IPS-18c (cell line): ENCODE measurements around the gene MPL.

Experiments
- H3K4me3 ChIP-seq: 2 replicates; pipeline ENCODE4 v1.7.0; 2013; ENCODE audit warnings: low read depth, mild to moderate bottlenecking, low read length, moderate library complexity; ENCODE audit not compliant: insufficient read depth
- H3K9me3 ChIP-seq: one replicate; pipeline ENCODE4 v1.6.1; 2013; ENCODE audit warnings: mild to moderate bottlenecking, low read length, moderate library complexity; ENCODE audit not compliant: control insufficient read depth, insufficient read depth

The MPL gene

DNA sequence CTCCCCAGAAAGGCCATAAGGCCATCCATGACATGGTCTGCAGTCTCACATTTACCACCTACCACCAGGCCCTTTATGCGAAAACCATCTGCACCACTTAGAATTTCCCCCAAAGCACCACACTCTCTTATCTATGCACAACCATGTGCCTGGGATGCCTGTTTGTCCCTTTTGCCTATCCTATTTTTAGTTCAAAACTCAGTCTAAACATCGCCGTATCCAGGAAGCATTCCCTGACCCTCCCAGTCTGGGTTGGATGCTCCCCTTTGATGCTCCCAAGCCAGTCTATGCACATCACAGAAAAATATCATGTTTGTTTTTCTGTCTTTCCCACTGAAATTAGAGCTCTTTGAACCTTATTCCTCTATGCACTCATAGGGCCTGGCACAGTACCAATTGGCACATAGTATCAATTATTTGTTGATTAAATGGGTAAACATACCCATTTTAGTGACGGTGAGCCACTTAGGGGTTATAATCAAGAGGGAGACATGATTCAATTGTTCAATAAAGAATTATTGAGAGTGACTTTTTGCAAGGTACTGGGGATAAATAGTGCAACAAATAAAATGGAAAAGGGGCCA lies 6.7 kb downstream of the MPL start:
- no peak overlapping the region for H3K4me3 ChIP-seq

DNA sequence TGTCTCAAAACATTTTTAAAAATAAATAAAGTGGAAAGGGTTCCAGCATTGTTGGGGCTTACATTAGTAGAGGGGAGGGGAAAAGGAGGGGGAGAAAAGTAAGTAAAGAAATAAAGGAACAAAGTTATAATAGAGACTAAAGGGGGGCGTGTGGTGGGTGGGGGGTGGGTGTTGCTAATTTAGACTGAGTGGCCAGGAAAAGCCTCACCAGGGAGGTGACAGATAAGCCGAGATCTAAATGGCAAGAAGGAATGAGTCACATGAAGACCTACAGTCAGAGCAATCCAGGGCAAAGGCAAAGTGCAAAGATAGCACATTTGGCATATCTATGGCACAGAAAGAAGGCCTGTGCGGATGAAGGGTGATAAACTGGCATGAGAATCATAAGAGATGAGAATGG lies 7.5 kb downstream of the MPL start:
- no peak overlapping the region for H3K4me3 ChIP-seq
- H3K9me3 ChIP-seq: peaks cover 2% of the 10 kb centered on the region

More for the DNA sequence above, 6.7 kb downstream of the MPL start:
- H3K9me3 ChIP-seq: peaks cover 2% of the 10 kb centered on the region

DNA sequence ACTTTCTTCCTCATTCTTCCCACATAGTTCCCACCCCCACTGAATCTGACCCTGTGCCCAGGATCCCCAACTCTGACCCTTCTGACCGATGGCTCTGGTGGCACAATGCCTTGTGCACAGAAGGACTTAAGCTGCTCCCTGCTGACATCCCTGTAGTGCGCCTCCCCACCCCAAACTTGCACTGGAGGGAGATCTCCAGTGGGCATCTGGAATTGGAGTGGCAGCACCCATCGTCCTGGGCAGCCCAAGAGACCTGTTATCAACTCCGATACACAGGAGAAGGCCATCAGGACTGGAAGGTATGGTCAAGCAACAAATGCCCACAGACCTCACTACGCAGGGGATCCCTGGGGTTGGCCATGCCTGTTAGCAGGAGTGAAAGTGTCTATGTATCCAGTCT lies 9.0 kb downstream of the MPL start:
- Histone ChIP-seq H3K9me3 (peaks cover 2% of the 10 kb centered on the region), H3K4me3 (no peak overlapping the region)

DNA sequence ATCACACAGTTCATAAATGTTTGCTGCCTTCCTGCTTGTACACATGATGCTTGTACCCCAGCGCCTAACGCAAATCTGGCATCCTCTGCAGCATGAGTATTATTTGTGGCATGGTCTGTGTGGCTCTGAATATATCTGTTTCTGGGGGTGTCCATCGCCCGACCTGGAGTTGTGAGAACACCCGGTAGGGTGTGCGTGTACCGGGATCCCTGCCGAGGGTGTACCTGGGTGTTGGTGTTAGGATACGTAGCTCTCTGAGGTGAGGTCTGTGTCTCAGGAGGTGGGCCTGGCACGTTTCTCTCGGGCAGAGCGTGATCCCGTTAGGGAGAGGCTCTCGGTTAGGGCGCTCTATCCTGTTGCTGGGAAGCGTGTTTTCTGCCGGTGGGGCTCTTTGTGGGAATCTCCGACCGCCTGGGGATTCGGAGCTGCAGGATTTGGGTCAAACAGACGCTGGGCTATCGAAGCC lies 10.8 kb downstream of the MPL start:
- Histone ChIP-seq H3K4me3 (peak overlapping the region; percentile 73), H3K9me3 (peaks cover 2% of the 10 kb centered on the region)

DNA sequence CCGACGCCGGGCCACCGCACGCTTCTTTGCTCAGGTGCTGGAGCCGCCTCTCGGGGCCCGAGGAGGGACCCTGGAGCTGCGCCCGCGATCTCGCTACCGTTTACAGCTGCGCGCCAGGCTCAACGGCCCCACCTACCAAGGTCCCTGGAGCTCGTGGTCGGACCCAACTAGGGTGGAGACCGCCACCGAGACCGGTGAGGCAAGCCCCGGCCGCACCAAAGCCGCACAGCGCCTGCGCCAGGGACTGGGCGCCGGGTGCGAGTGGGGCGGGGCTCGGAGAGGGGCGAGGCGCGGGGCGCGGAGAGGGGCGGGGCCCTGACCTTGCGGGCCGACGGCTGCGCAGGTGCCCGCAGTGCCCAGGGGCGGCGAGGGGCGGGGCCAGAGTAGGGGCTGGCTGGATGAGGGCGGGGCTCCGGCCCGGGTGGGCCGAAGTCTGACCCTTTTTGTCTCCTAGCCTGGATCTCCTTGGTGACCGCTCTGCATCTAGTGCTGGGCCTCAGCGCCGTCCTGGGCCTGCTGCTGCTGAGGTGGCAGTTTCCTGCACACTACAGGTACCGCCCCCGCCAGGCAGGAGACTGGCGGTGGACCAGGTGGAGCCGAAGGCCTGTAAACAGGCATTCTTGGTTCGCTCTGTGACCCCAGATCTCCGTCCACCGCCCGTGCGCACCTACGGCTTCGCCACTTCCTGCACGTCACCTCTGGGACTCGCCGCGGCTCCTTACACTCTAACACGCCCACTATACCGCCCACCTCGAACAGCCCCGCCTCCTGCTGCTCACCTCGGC lies 11.4 kb downstream of the MPL start:
- peaks cover 2% of the 10 kb centered on the region for H3K9me3 ChIP-seq
- peak overlapping the region; percentile 73 for H3K4me3 ChIP-seq

DNA sequence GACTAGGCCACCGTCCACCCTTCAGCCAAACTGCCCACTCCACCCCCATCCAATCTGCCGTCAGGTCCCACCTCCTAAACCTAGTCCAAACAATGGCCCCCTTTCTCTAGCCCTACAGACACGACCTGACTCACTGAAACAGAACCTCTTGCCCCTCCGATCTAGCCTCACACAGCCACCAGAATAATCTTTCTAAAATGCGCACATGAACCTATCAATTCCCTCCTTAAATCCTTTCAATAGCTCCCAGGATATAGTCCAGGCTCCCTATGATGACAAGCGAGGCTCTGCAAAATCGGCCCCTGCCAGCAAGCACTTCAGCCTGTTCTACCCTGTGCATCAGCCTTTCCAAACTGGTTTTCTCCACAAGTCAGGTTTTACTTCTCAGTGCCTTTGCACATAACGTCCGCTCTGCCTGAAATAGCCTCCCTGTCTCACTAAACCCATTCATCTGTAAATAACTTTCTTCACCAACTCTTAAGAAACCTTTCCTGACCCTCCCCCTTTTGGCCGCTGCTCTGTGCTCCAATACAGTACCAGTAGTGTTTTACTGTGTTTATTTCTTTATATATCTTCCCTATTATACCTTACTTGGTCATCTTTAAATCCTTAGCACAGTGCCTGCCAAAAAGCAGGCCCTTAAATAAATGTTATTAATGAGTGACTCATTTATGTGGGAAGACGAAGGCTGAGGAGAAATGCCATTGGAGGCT lies 12.1 kb downstream of the MPL start:
- Histone ChIP-seq H3K4me3 (peak overlapping the region; percentile 73), H3K9me3 (peaks cover 2% of the 10 kb centered on the region)

DNA sequence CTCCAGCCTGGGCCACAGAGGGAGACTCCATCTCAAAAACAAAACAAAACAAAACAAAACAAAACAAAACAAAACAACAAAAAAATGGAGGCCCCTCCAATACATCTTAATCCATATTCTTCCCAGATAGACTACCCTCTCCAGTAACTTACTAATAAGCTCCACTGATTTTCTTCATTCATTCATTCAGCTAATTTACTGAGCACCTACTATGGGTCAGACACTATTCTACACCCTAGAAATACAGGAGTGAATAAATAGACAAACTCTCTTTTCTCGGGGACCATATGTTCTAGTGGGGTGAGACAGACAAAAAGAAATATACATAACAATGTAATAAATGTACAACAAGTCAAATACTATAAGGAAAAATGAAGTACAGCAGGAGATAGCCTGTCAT lies 13.4 kb downstream of the MPL start:
- H3K9me3 ChIP-seq: peaks cover 2% of the 10 kb centered on the region
- H3K4me3 ChIP-seq: no peak overlapping the region

DNA sequence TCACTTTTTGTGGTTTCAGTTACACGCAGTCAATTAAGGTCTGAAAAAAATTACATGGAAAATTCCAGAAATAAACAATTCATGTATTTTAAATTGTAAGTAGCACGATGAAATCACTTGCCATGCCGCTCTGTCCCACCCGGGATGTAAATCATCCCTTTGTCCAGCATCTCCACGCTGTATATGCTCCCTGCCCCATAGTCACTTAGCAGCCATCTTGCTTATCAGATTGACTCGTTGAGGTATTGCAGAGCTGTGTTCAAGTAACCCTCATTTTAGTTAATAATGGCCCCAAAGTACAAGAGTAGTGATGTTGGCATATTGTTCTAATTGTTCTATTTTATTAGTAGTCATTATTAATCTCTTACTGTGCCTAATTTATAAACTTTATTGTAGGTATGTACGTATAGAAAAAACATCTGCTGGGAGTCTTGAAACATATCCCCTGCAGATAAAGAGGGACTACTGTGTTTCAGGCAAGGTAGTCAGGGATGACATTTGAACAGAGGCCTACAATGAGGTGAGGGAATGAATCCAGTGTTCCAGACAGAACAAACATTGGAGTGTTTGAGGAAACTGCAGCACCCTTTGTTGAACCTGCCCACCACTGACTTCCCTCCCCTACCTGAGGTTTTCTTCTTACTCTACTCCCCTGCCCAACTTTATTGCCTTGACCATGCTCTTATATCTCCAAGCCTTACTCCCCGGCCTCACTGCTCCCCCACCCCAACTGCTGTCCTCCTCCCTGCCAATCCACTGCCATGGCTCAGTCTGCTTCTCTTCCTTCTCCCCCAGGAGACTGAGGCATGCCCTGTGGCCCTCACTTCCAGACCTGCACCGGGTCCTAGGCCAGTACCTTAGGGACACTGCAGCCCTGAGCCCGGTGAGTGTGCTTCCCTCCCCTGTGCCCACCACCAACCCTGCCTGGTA lies 14.1 kb downstream of the MPL start:
- H3K9me3 ChIP-seq: no peaks in the 10 kb centered on the region
- H3K4me3 ChIP-seq: no peak overlapping the region

DNA sequence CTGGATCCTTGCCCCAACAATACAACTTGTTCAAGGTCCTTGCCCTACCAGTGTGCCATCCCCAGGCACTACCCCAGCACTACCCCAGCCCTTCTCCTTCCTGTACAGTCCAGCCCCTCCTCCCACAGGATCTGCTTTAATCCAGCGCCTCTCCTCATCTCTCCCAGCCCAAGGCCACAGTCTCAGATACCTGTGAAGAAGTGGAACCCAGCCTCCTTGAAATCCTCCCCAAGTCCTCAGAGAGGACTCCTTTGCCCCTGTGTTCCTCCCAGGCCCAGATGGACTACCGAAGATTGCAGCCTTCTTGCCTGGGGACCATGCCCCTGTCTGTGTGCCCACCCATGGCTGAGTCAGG lies 14.7 kb downstream of the MPL start:
- no peaks in the 10 kb centered on the region for H3K9me3 ChIP-seq
- H3K4me3 ChIP-seq: no peak overlapping the region

DNA sequence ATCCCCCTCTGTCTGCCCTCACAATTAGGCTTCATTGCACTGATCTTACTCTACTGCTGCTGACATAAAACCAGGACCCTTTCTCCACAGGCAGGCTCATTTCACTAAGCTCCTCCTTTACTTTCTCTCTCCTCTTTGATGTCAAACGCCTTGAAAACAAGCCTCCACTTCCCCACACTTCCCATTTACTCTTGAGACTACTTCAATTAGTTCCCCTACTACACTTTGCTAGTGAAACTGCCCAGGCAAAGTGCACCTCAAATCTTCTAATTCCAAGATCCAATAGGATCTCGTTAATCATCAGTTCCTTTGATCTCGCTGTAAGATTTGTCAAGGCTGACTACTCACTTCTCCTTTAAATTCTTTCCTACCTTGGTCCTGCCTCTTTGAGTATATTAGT lies 15.3 kb downstream of the MPL start:
- H3K4me3 ChIP-seq: no peak overlapping the region
- no peaks in the 10 kb centered on the region for H3K9me3 ChIP-seq

DNA sequence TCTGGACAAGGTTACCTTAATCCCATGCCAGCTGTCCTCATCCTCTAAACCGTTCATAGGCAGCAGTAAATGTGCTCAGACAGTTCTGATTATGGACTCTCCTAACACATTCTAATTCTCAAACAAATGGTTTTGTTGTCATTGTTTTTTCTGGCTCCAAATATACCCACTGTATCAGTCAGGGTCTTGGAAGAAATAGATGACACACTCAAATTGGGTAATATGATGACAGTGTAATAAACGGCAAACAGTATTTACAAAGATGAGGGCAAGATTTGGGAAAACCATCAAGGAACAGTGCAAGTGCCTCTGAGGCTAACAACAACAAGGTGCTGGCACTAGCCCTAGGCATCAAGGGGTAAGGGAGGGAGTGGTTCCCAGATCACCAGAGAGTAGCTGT lies 16.9 kb downstream of the MPL start:
- Histone ChIP-seq H3K4me3 (no peak overlapping the region), H3K9me3 (no peaks in the 10 kb centered on the region)

DNA sequence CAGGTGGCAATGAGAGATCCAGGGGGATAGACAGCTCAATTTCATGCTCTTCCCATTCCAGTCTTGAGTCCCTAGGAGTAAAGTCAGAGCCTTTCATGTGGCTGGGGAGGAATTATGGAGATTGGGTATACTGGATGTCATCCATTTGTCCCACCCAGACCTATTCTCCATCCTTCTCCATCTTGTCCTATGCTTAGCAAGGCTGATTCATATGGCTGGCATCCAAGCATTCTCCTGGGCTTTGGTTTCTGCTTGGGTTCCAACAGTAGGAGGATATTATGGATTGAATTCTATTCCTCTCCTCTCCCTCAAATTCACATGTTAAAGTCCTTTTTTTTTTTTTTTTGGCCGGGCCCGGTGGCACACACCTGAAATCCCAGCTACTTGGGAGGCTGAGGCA lies 17.3 kb downstream of the MPL start:
- H3K4me3 ChIP-seq: no peak overlapping the region
- no peaks in the 10 kb centered on the region for H3K9me3 ChIP-seq

DNA sequence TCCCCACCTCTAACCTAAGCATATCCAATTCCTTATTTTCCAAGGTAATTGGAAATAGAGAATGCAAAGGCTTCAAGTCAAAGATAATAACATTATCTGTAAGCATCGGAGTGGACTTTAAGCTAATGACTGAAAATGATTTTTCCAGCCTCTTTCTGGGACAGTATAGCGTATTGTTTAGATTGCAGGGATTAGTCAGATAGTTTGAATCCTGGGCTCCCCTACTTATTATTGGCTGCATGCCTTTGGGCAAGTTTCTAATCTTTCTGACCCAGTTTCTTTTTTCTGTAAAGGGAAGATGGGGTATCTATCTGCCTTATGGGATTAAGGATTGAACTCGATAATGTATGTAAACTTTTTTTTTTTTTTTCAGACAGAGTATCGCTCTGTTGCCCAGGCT lies 19.6 kb downstream of the MPL start:
- Histone ChIP-seq H3K9me3 (no peaks in the 10 kb centered on the region), H3K4me3 (no peak overlapping the region)

DNA sequence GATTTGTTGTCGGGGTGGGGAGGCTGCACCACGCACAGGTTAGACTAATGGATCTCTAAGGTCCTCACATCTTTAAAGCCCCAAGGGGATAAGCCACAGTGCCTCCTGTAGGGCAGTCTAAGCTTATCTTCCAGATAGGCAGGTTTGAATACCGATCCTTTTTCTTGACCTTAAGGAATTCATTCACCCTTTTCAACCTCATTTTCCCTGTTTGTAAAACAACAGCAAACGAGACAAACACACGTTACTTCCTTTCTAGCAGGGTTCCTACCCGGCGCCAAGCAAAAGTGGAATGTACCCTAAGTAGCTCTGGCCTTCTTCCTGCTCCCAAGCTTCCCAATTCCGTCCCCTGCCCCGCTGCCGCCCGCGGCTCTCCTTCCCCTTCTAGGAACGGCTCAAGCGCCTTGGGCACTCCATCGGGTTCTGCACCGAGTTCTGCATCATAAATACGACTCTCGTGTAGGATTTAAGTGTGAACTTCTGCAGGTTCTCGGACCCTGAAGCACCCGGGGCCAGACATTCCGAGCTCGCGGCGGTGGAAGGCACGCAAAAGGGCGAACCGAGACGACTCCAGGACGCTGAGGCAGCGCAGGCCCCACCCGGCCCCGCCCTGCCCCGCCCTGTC lies 20.6 kb downstream of the MPL start:
- Histone ChIP-seq H3K9me3 (no peaks in the 10 kb centered on the region), H3K4me3 (peak overlapping the region; percentile 54)

DNA sequence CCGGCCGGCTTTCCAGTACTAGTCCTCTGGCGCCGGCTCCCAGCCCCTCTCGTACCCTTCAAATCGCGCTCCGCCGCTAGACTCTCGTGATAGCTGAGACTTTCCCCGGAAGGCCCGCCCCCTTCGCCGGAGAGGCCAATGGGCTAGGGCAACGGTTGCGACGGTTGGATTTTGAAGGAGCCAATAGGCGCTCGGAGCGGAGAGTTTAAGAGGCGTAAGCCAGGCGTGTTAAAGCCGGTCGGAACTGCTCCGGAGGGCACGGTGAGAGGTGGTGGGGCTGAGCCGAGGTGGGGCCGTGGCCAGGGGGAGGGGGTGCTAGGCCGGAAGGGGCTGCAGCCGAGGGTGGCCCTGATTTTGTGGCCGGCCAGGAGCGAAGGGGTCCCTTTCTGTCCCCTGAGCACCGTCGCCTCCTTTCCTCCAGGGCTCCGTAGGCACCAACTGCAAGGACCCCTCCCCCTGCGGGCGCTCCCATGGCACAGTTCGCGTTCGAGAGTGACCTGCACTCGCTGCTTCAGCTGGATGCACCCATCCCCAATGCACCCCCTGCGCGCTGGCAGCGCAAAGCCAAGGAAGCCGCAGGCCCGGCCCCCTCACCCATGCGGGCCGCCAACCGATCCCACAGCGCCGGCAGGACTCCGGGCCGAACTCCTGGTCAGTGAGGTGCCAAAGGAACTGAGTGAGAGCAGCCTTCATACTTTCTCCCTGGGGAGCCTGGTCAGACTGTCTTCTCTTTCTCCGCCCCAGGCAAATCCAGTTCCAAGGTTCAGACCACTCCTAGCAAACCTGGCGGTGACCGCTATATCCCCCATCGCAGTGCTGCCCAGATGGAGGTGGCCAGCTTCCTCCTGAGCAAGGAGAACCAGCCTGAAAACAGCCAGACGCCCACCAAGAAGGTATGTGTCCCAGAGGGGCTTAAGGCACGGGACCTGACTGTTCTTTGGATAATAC lies 21.4 kb downstream of the MPL start, which contains the start of gene CDC20:
CDC20 (plus strand) TSS at position 236 of the 948 bp plus-strand sequence; CDS start at position 471, 235 bp downstream.
- no peaks in the 10 kb centered on the region for H3K9me3 ChIP-seq

DNA sequence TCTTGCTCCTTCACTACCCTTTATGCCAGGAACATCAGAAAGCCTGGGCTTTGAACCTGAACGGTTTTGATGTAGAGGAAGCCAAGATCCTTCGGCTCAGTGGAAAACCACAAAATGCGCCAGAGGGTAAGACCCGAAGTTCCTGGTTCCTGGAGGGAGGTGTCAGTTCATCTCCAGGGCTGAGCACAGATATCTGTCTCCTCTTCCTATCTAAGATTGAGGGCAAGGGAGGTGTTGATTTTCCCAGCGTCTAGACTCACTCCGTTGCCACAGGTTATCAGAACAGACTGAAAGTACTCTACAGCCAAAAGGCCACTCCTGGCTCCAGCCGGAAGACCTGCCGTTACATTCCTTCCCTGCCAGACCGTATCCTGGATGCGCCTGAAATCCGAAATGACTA lies 22.1 kb downstream of the MPL start:
- H3K9me3 ChIP-seq: no peaks in the 10 kb centered on the region
- peak overlapping the region; percentile 66 for H3K4me3 ChIP-seq

More for the DNA sequence above, 21.4 kb downstream of the MPL start, which contains the start of gene CDC20:
- peak within 1 kb of the TSS; percentile 66 for H3K4me3 ChIP-seq
